Mucosa of gallbladder (tissue), 1 donor: ENCODE results near the gene PLXND1. TPM values are rescaled to one million over a fixed set of nuclear protein-coding genes. Genes with fewer than 3 reads are reported as not detected.
A peak's percentile ranks its signal among the peaks of the same experiment; 100 is the strongest.

Experiments
- DNase-seq: peaks from one replicate; pipeline ENCODE4 v3.0.0-alpha.2; 2020; ENCODE audit warnings: low spot score
- total RNA-seq: library from RNA; stranded (reverse); gene quantifications from one replicate; pipeline ENCODE4 v1.2.1, GENCODE V29; 2021
- donor health status: DM: no; HTN: no; CAD: no.

PLXND1 gene
- total RNA-seq, 1 donor from 2014 or later = 82.2 TPM

DNA sequence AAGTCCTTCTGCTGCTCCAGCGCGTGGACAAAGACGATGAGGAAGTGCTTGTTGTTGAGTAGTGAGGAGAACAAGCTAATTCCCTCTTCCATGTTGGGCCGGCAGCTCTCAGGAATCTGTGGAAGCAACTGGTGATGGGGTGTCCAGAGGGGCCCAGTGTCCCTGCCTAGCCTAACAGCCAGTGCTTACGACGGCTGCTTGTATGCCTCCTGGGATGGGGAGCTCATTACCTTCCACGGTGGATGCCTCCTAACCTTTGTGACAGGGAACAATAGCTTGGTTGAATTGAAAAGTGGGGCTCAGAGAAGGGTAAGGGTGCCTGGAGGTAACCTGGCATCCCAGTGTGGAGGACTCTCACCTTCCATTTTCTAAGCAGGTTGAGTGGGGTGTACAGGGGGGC lies 40.6 kb downstream of the PLXND1 start:
- DNase-seq = no peak

DNA sequence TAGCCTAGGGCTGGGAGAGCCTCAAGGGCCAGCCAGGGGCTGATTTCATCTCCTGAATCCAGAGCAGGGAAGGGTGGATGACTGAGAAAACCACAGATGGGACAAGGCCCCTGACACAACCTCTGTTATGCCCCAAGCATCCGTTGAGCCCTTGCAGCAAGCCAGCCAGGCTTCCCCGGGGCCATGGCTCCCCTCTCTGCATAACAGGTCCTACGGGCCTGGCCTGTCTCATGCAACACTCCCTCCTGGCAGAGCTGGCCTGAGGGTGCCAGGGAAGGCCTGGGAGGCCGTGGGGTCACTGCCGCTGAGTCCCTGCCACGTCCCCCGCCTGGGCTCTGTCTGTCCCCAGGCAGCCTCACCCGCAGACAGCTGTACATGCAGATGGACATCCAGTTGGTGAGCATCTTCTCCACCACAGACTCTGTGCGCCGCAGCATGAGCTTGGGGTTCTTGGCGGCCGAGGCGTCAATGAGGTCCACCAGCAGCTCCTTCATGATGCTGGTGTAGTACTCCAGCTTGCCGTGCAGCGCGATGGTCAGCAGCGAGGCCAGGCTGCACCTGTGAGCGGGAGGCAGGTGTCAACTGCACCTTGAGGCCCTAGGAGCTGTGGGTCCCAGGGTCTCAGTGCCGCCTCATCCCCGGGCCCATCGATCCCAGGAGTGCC lies 41.4 kb downstream of the PLXND1 start:
- no peak for DNase-seq

DNA sequence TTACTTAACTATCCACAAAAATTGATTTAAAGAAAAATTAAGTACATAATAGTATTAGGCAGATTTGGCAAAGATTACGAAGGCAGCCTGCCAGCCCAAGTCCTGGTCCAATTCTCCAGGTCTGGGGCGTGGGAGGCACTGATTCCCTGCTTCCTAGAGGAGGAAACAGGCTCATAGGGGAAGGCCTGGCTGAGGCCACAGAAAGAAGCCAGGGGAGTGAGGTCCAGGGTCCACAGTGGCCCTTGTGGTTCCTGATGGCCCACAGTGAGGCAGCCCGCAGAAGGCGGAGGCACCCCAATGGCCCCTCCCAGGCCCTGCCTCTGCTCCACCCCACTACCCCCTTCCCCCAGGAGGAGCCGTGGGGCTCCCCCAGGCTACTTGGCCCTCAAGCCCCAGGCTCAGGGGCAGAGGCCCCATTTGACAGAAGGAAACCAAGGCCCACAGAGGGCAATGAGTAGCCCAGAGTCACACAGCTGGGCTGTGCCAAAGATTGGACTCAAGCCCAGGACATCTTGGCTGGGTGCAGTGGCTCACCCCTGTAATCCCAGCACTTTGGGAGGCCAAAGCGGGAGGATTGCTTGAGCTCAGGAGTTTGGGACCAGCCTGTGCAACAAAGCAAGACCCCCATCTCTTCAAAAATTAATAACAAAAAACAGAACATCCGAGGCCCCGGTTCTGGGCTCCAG lies 42.5 kb downstream of the PLXND1 start:
- no peak for DNase-seq

DNA sequence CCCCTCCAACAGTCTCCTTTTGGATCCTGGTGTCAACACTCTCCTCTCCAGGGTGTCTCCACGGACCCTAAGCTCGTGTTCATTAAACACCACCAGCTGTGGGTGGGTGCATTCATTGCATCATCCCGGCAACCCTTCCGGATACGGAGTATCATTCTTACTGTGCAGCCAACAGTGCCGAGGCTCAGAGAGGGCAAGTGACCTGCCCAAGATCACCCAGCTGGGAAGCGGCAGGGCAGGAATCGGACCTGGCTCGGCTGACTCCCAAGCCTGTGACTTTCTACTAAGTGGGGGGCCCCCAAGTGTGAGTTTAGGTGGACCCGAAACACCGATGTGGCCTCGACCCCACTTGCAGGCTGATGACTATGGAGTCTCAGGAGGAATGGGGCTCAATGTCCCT lies 43.1 kb downstream of the PLXND1 start:
- DNase-seq = no peak

DNA sequence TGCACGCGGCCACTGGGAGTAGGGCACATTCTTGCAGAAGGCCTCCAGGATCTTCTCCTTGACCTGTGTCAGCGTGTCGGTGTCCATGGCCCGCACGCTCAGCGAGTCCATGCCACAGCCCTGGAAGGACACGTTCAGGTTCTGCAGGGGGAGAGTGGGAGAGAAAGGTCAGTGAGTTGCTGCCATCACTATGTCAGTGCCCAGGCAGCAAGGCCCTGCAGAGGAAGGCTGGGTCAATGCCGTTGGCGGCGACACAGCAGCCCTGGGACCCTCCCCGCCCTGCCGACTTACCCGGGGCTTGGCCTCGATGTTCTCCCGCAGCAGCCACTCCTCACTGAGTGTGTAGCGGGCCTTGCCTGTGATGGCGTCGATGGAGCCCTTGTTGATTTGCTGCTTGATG lies 43.7 kb downstream of the PLXND1 start:
- DNase-seq = no peak

DNA sequence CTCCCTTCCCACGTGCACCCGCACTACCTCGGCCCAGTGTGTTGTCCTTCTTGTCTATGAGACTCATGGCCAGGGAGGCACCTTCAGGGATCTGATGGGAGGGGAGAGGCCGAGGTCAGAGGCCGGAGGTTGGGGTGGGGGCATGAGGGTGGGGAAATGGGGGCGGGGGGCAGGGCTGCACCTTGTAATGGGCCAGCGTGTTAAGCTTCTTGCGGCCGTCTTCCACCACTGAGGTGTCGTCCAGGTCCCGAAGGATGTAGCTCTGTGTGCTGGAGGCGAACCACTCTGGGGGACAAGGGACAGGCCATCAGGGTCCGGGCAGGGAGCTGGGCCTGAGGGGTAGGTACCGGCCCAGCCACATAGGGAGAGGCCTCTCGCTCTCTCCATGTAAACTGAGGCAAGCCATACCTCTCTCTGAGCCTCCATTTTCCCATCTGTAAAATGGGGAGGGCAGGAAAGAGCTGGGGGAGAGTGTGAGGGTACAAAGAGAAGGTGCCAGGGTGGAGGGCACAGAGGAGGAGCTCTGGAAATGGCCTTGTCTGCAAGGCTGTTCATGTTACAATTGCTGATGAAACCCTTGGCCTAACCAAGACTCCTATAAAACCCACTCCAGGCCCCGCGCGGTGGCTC lies 44.7 kb downstream of the PLXND1 start:
- DNase-seq = no peak

DNA sequence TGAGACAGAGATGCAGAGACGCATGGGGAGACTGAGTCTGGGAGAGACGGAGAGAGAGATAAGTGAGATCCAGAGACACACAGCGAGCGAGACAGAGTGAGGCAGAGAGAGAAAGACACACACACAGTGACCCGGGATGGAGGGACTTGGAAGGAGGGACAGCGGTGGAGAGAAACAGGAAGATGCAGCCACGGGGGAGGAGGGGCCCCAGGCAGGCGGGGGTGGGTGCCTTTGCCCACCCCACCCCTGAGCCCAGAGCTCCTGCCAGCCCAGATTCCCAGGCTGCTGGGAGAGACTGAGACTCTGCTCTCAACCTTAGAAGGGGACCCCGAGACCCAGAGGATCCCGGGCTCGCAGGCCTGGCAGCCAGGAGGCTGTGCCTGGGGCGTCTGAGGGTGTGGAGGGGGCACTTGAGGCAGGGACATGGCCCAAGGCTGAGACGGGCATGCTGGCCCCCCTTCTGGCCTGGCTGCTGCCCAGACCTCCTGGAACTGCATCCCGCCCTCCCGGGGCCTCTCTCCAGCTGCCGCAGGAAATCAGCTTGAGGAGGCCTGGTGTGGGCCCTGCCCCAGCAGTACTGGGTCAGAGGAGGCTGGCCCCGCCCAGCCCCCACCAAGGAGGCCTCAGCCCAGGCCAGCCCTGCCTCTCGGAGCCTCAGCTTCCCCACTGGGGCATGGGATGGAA lies 45.4 kb downstream of the PLXND1 start:
- peak; percentile 63 for DNase-seq

DNA sequence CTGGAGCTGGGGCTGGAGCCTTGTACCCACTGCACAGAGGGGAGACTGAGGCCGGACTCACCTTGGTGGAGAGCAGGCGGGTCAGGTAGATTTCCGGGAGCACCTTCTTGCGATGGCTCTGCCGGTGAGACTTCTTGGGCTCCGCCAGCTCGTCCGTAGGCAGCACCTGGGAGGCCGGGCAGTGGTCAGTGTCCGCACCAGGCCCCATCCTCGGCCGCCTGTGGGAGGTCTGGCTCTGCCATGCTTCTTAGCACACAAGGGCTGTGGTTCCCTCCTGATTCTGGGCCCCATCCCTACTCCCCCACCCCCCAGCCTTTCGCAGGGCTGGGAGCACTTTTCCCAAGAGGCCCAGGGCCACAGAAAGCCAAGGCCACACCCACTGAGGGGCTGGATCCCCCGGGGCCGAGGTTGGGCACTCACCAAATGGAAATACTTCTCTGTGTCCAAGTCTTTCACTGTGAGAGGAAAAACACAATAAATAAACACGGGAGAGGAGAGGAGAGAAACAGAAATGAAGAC lies 46.1 kb downstream of the PLXND1 start:
- no peak for DNase-seq

DNA sequence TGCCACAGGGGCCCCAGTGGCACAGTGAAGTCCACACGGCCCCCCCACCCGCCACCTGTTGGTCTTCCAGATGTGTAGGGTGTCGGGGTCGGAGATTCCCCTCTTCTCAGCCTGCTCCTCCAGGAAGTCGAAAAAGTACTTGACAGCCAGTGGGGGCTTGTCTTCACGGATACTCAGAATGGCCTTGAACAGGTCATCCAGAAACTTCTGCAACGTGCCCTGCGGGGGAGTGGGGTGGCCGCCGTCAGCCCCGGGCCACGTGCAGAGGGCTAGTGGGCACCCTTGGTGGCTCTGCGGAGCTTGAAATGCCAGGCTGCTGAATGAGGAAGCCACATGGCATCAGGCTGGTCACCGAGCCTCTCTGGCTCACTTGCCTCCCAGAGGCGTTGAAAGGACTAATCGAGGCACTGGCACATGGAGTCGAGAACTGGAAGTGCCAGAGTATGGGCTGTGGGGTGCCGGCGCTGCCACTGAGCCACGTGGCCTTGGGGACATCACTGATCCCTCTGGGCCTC lies 46.9 kb downstream of the PLXND1 start:
- no peak for DNase-seq

DNA sequence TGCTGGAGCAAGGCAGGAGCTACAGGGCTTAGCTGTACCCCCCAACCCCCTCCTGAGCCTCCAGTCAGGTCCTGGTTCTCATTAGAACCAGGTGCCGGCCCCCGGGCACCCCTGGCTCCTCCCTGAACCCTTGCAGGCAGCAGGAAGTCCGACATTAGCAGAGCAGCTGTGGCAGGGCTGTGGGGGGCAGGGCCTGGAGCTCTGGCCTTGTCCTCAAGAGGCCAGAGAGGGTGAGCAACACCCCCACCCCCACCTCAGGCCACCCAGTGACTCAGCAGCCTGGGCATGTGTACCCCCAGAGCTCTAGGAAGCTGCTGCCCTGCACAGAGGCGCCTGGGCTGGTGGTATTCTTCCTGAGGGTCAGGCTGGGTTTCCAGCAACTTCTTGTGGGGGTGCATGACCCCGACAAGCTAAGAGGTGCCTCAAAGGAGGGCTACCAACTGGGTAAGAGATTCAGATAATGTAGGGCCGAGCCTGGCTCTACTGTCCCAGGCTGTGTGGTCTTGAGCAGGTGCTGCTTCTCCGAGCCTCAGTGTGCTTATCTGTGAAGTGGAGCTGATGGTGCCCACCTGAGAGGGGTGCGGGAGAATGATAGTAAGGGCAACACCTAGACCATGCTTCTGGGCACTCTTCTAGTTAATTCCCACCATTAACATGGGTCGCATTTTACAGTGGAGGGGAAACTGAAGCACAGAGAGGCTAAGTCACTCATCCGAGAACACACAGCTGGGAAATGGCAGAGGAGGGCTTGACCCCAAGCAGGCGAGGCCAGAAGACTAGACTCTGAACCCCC lies 47.5 kb downstream of the PLXND1 start:
- no peak for DNase-seq

DNA sequence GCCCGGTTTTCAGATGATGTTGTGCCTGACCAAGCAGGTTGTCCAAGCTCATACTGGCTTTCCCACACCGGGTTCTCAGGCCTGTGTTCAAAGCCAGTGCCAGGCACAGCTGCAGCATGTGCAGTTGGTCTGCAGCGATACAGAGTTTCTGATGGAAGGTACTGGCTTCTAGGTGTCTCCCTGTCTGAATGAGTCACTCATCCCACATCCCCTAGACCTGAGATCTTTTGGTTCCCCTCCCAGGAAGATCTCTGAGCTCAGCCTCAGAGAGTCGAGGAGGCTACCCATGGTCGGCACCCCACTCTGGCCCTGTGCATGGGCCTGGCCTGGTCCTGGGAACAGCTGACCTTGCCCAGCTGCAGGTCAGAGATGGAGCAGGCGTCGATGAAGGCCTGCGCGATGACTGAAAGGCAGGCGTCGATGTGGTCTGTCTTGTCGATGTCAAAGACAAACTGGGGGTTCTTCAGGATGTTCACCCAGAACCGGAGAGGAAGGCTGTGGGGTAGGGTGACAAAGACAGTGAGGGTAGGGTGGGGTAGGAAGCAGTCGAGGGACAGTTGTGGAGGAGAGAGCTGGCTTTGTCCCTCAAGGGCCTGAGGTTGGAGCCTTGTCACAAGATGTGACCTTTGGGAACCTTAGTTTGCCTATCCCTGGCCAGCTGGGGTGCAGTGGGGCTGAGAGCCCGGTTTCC lies 48.2 kb downstream of the PLXND1 start:
- DNase-seq = no peak

DNA sequence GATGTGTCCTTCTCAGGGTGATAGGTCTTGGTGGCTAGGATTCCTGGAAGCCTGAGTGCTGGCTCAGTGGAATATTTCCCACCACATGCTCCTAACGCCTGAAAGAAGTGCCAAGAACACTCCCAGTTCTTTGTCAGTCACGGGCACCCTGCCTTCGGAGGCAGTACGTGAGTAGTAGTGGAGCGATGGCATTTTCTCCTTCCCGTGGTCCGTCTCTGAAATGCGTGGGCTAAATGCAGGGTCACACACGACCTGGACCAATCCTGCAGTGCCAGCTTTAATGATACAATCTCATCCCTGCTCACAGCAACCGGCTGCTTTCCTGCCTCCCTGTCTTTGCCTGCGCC lies 49.0 kb downstream of the PLXND1 start:
- no peak for DNase-seq

DNA sequence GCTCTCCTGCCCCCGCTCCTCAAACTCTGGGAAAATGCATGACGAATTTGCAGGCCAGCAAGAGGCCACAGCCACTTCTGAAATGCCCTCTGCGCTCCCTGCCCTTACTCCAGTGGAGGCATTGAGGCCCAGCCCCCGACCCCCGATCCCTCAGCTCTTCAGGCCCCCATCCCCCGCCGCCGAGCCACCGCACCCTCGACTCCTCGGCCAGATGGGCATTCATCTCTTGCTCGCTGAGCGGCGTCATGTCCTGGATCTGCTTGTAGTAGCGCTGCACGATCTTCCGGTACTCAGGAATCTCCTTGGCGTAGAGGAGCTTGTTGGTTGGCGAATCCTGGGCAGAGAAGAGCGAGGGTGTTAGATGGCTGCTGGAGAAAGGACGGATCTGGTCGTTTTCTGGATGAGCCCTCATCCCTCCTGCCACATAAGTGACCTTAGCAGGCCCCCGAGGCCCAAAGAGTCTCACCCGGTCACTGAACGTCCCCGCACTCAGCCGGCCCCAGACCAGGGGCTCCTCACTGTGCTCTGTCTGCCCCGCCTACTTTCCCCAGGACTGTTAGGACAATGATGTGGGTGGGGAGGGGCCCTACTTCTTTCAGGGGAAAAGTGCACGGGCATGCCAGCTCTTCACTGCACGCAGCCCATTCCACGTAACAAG lies 49.5 kb downstream of the PLXND1 start:
- DNase-seq = no peak

DNA sequence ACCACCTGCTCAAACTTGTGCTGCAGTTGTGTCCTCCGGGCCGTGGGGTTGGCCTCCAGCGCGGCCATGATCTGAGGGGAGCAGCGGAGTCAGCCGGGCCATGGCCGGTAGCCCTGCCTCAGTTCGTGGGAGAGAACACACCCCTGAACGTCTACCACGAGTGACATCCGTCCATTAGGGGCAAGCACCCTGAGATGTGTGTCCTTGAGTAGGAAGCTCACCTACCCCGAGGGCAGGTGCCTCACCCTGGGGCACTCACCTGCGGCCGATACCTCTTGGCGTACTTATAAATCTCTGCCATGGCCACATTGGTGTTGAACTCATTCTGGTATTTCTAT lies 50.1 kb downstream of the PLXND1 start:
- DNase-seq = no peak

DNA sequence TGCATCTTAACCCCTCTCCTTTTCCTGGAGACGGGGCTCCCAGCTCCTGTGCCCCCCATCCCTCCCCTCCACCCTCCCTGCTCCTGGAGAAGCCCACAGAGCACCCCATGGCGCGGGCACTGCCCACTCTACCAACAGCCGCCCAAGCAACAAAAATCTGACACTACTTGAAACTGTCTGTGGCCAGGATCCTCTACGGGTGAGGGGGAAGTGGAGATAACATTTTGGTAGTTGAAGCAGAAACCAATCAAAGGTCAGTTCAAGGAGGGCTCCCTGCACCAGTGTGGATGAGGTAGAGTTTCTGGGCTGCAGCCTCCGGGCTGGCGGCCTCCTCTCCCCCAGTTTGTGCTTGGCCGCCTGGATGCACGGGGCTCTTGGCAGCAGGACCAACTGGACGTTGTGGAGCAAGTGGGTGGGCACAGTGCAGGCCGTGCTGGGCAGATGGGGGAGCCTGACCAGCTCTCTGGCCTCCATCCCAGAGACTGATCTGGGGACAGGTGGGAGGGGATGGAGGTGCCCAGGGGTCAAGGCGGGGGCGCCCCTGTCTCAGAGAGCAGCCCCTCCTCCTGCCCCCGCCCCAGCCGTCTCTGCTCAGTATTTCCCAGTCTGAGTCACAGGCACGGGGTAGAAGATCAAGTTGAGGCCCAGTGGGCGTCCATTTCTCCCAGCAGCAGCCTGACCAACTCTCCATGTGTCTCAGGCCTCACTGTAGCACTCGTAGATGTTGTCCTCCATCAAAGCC lies 50.7 kb downstream of the PLXND1 start:
- DNase-seq = no peak

DNA sequence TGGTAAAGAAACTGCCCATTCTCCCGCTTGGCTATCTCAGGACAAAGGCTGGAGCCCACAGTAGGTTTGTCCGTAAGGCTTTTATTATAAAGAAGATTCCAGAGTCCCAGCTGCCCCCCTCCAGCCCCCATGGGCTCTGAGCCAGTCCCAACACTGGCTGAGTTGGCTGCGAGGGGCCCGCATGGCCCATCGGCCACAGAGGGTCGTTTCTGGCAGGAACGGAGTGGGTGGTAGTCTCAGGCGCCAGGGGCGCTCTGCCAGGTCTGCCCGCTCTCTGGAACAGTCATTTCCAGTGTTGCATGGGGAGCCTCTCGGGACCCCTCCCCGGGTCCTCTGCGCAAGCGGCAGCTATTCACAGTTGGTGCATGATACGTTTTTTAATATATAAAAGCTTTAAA lies 51.3 kb downstream of the PLXND1 start:
- DNase-seq = no peak

DNA sequence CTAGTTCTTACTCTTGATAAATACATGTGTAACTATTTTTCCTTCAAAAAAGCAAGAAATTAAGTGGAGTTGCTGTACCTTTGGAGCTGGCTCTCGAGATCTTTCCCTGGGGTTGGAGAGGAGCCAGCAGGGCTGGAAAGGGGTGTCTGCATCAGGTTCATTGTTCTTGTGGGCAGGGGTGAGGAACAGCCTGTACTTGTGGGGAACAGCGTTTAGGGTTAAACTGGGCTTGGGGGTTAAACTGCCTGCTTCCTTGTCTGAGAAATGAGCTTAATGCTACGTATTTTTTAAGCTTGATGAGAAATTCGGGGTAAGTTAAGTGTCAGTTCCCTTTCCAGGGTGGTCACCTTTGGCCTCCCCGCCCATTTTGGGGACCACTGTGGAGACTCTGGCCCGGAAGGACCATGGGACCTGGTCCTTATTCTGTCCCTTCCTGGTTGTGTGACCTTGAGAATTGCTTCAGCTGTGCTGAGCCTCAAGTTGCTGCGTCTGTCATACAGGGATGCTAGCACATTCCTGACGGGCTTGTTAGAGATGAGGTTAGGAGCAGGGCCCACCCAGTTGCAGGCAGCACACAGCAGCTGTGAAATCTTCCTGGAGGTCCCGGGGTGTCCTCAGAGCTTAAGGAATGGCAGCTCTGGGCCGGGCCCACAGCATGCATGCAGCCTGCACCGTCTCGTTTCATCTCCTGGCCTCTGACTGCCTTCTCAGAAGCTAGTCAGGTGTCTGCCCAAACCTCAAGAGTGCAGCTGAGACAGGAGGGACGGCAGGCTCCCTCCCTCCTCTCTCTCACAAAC lies 51.9 kb downstream of the PLXND1 start:
- no peak for DNase-seq

DNA sequence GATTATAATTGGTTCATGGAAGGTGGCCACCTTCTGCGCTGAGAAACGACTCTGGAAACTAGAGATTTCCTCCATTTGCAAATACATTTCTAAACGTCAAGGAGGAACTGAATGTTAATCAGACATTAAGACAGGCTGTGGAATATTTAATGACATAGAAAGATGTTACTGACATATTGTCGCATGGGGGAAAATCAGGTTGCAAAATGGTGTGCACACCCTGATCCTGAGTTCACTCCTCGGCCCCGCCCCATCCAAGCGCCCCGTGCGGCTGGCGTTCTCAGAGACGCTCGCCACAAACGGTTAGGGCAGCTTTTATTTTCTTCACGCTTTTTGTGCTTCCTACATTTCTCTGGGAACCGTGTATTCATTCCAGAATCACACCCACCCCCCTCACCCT lies 52.8 kb downstream of the PLXND1 start:
- DNase-seq = no peak

DNA sequence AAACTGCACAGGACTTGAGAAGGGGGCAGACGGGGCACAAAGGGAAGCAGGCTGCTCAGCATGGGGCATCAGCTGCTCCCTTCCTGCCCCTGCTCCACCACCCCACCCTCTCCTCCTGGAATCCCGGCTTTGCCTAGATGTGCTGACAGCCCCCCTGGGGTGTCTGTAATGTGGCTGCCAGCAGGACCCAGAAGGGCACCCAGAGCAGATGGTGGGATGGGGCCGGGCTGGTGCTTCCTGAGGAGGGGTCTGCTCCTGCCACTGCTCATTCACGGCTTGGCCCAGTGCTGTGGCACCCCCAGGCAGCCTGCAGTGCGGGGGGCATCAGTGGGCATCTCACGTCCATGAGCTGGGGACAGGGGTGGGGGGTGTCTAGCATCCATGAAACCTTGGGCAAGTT lies 53.3 kb downstream of the PLXND1 start:
- DNase-seq = no peak
